Glutamatergic neuron (in vitro differentiated cells): ENCODE results near the gene ZDHHC24. TPM values are rescaled to one million over a fixed set of nuclear protein-coding genes. Genes with fewer than 3 reads are reported as not detected.
A peak's percentile ranks its signal among the peaks of the same experiment; 100 is the strongest.

Experiments
- DNase-seq: peaks from one replicate; pipeline ENCODE4 v3.0.0; 2022
- H3K27ac Mint-ChIP-seq: one replicate; pipeline ENCODE4 v1.8.0; 2020; ENCODE audit warnings: mild to moderate bottlenecking, mixed read lengths, inconsistent platforms; ENCODE audit not compliant: unreplicated experiment
- H3K27me3 Mint-ChIP-seq: one replicate; pipeline ENCODE4 v1.8.0; 2020; ENCODE audit warnings: mild to moderate bottlenecking, moderate library complexity, mixed read lengths, inconsistent platforms; ENCODE audit not compliant: unreplicated experiment
- H3K36me3 Mint-ChIP-seq: one replicate; pipeline ENCODE4 v1.8.0; 2020; ENCODE audit warnings: mild to moderate bottlenecking, mixed read lengths, inconsistent platforms; ENCODE audit not compliant: unreplicated experiment
- H3K4me1 Mint-ChIP-seq: one replicate; pipeline ENCODE4 v1.8.0; 2020; ENCODE audit warnings: mild to moderate bottlenecking, low read depth, mixed read lengths, inconsistent platforms; ENCODE audit not compliant: unreplicated experiment
- H3K4me3 Mint-ChIP-seq: one replicate; pipeline ENCODE4 v1.8.0; 2020; ENCODE audit warnings: mild to moderate bottlenecking, mixed read lengths, inconsistent platforms; ENCODE audit not compliant: unreplicated experiment
- H3K9me3 Mint-ChIP-seq: one replicate; pipeline ENCODE4 v1.8.0; 2020; ENCODE audit warnings: mild to moderate bottlenecking, moderate library complexity, mixed read lengths, inconsistent platforms; ENCODE audit not compliant: unreplicated experiment
- CTCF ChIP-seq: fragments of 200-600 bp; sonication (generic); IDR thresholded peaks from one replicate; pipeline ENCODE4 v1.5.0; 2021; ENCODE audit not compliant: partially characterized antibody, unreplicated experiment
- total RNA-seq: library from RNA; stranded (reverse); fragmentation: NEBNext Ultra II Directional; extraction: Animal tissue kit (Norgen Biotek cat#: 25700); gene quantifications from one replicate; pipeline ENCODE4 v1.2.1, GENCODE V29; 2021; ENCODE audit not compliant: unreplicated experiment

Gene ZDHHC24
- total RNA-seq, 1 donor from 2014 or later, result 11.5 TPM

GRCh38 chr11:66581261-66581660, 35.4 kb upstream of the ZDHHC24 start:
- H3K4me1 Mint-ChIP-seq, result no peaks in the 10 kb centered on the region
- H3K4me3 Mint-ChIP-seq, result no peak overlapping the region
- H3K27me3 Mint-ChIP-seq, result no peaks in the 10 kb centered on the region
- H3K36me3 Mint-ChIP-seq, result peaks cover 5% of the 10 kb centered on the region
- H3K9me3 Mint-ChIP-seq, result peaks cover 5% of the 10 kb centered on the region
- TF ChIP-seq CTCF, result no peak
- H3K27ac Mint-ChIP-seq, result no peak overlapping the region
- DNase-seq, result no peak

- Mint-ChIP-seq H3K4me3 (no peak overlapping the region), H3K36me3 (peaks cover 5% of the 10 kb centered on the region), H3K27ac (no peak overlapping the region), H3K4me1 (no peaks in the 10 kb centered on the region), H3K9me3 (peaks cover 5% of the 10 kb centered on the region), H3K27me3 (no peaks in the 10 kb centered on the region)
- no peak for TF ChIP-seq CTCF
- DNase-seq, result no peak
These were observed 35.0 kb upstream of the ZDHHC24 start for GRCh38 chr11:66580803-66581202.

GRCh38 chr11:66579017-66579606, 33.3 kb upstream of the ZDHHC24 start:
- no peak overlapping the region for H3K4me3 Mint-ChIP-seq
- H3K27ac Mint-ChIP-seq, result no peak overlapping the region
- peaks cover 17% of the 10 kb centered on the region for H3K36me3 Mint-ChIP-seq
- TF ChIP-seq CTCF, result peak; percentile 87
- H3K27me3 Mint-ChIP-seq, result peaks cover 5% of the 10 kb centered on the region
- no peaks in the 10 kb centered on the region for H3K4me1 Mint-ChIP-seq
- peak; percentile 89 for DNase-seq
- H3K9me3 Mint-ChIP-seq, result peaks cover 7% of the 10 kb centered on the region

- no peak for TF ChIP-seq CTCF
- peaks cover 10% of the 10 kb centered on the region for H3K4me1 Mint-ChIP-seq
- H3K27ac Mint-ChIP-seq, result peak overlapping the region; percentile 33
- H3K27me3 Mint-ChIP-seq, result peaks cover 6% of the 10 kb centered on the region
- peak overlapping the region; percentile 68 for H3K4me3 Mint-ChIP-seq
- no peak for DNase-seq
- peaks cover 8% of the 10 kb centered on the region for H3K9me3 Mint-ChIP-seq
- H3K36me3 Mint-ChIP-seq, result peaks cover 18% of the 10 kb centered on the region
These were observed 25.0 kb upstream of the ZDHHC24 start for GRCh38 chr11:66570850-66571180.

GRCh38 chr11:66570079-66570849, 24.4 kb upstream of the ZDHHC24 start:
- TF ChIP-seq CTCF, result no peak
- Mint-ChIP-seq H3K27ac (peak overlapping the region; percentile 20), H3K27me3 (peaks cover 6% of the 10 kb centered on the region), H3K36me3 (peaks cover 15% of the 10 kb centered on the region), H3K4me1 (peaks cover 10% of the 10 kb centered on the region), H3K9me3 (peaks cover 8% of the 10 kb centered on the region), H3K4me3 (peak overlapping the region; percentile 68)
- DNase-seq, result no peak
